HFFc6 (cell line): ENCODE results near the gene C2orf92. TPM values are rescaled to one million over a fixed set of nuclear protein-coding genes. Genes with fewer than 3 reads are reported as not detected.

Source experiments
- DNase-seq: peaks from one replicate; pipeline ENCODE4 v3.0.0-alpha.2; 2018
- H3K27ac Mint-ChIP-seq: 2 replicates; pipeline ENCODE4 v1.8.0; 2020; ENCODE audit warnings: mild to moderate bottlenecking, mixed read lengths
- H3K27me3 Mint-ChIP-seq: 2 replicates; pipeline ENCODE4 v1.8.0; 2021; ENCODE audit warnings: mild to moderate bottlenecking, moderate library complexity, mixed read lengths; ENCODE audit not compliant: insufficient read depth
- H3K36me3 Mint-ChIP-seq: 2 replicates; pipeline ENCODE4 v1.8.0; 2021; ENCODE audit warnings: low read depth, mixed read lengths
- H3K4me1 Mint-ChIP-seq: 2 replicates; pipeline ENCODE4 v1.8.0; 2020; ENCODE audit warnings: low read depth, mixed read lengths
- H3K4me3 Mint-ChIP-seq: 2 replicates; pipeline ENCODE4 v1.8.0; 2020; ENCODE audit warnings: mild to moderate bottlenecking, moderate library complexity, mixed read lengths
- H3K9me3 Mint-ChIP-seq: 2 replicates; pipeline ENCODE4 v1.8.0; 2020; ENCODE audit warnings: mild to moderate bottlenecking, mixed read lengths
- total RNA-seq, 6 experiments: library from RNA; stranded (reverse); fragmentation: NEBNext Ultra II Directional; extraction: Animal tissue kit (Norgen Biotek cat#: 25700); gene quantifications; 2 replicates in 1 of 6; 3 replicates in 5 of 6; pipeline ENCODE4 v1.2.3, GENCODE V29; 2021
- TF ChIP-seq, protein P1 (sequence below): fragments of 200-600 bp; sonication (generic); IDR thresholded peaks from 2 replicates; pipeline ENCODE4 v1.5.0; 2021; ENCODE audit warnings: antibody characterized with exemption, mild to moderate bottlenecking

Gene C2orf92
- total RNA-seq, 6 experiments from 2014 or later: 0.88 to 2.6 (median 1.2) TPM

DNA sequence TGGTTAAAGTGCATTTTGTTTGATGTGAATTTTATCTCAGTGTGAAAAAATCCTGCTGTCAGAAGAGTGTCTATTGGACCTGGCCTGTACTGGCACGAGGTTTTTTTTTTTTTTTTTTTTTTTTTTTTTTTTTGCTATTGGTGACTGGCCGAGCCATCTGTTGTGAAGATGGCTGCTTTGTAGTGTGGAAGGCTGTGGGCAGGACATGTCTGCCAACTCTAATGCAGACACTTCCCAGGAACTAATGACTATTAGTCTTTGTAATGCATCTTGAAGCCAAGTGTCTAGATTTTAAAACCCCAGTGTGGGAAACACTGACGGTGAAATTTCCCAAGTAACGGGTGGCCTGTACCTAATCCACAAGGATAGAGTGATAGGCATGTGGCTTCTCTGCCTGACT, 78.2 kb downstream of the C2orf92 start:
- Mint-ChIP-seq H3K4me1 (peaks cover 21% of the 10 kb centered on the region), H3K4me3 (no peak overlapping the region), H3K27me3 (peaks cover 4% of the 10 kb centered on the region; the same call in 1 of the 2 replicates), H3K9me3 (no peaks in the 10 kb centered on the region), H3K36me3 (peaks cover 13% of the 10 kb centered on the region), H3K27ac (no peak overlapping the region)
- TF ChIP-seq, protein P1, sequence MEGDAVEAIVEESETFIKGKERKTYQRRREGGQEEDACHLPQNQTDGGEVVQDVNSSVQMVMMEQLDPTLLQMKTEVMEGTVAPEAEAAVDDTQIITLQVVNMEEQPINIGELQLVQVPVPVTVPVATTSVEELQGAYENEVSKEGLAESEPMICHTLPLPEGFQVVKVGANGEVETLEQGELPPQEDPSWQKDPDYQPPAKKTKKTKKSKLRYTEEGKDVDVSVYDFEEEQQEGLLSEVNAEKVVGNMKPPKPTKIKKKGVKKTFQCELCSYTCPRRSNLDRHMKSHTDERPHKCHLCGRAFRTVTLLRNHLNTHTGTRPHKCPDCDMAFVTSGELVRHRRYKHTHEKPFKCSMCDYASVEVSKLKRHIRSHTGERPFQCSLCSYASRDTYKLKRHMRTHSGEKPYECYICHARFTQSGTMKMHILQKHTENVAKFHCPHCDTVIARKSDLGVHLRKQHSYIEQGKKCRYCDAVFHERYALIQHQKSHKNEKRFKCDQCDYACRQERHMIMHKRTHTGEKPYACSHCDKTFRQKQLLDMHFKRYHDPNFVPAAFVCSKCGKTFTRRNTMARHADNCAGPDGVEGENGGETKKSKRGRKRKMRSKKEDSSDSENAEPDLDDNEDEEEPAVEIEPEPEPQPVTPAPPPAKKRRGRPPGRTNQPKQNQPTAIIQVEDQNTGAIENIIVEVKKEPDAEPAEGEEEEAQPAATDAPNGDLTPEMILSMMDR: no peak
- no peak for DNase-seq

DNA sequence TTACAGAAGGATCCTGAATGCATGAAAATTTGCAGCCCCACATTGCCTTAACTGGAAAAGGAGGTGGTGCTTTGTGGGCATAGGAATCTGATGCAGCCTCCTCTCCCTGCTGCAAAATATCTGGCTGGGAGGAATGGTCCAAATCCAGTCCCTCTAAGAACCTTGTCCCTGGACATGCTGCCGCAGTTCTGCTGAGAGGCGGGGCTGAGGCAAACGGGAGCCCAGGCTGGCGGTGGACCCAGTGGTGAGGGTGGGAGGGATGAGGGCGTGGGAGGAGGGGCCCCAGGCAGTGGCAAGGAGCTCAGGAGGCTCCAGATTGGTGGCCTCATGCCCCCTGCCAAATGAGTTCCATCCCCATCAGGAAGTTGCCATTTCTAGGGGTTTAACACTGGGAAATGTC, 80.1 kb downstream of the C2orf92 start:
- H3K4me1 Mint-ChIP-seq: peaks cover 24% of the 10 kb centered on the region
- TF ChIP-seq, protein P1: no peak
- H3K27ac Mint-ChIP-seq: no peak overlapping the region

DNA sequence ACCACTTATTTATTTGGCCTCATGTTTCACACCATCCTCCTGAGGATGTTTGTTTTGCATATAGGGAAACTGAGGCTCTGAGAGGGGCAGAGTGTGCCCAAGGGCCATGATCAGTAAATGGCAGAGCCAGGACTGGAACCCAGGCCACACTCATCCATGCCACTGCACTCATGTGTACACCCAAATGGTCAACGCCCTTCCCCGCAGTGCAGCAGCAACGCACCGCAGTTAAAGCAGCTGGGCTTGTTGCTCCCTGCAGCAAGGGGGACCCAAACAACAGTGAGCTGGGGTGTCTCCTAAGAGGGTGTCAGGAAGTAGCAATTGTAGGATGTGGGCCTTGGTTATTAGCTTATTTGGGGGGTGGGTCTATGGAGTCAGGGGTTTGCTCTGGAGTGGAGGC, 80.5 kb downstream of the C2orf92 start:
- H3K4me1 Mint-ChIP-seq: peaks cover 24% of the 10 kb centered on the region
- no peaks in the 10 kb centered on the region for H3K36me3 Mint-ChIP-seq
- TF ChIP-seq, protein P1: no peak
- DNase-seq: no peak
- H3K27me3 Mint-ChIP-seq: peaks cover 4% of the 10 kb centered on the region; the same call in 1 of the 2 replicates
- H3K4me3 Mint-ChIP-seq: no peak overlapping the region
- H3K27ac Mint-ChIP-seq: no peak overlapping the region
- H3K9me3 Mint-ChIP-seq: no peaks in the 10 kb centered on the region

More for the DNA sequence above, 80.1 kb downstream of the C2orf92 start:
- Mint-ChIP-seq H3K27me3 (peaks cover 4% of the 10 kb centered on the region; the same call in 1 of the 2 replicates), H3K4me3 (no peak overlapping the region), H3K9me3 (no peaks in the 10 kb centered on the region), H3K36me3 (0 out of 2 replicates have a peak, but pooled peaks cover under 1% of the 10 kb centered on the region)
- DNase-seq: no peak

DNA sequence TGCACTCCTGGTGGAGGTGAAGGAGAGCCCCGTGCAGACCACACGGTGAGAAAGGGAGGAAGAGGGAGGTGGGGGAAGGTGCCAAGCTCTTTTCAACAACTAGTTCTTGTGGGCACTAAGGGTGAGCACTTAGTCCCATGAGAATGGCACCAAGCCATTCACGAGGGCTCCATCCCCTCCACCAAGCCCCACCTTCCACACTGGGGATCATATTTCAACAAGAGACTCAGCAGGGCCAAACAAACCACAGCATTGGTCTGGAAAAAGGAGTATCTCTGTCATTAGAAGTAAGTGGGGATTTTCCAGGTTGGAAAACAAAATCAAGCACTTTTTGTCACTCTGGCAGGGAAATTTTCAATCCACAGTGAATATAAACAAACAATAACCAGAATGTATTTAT, 82.2 kb downstream of the C2orf92 start:
- no peak overlapping the region for H3K4me3 Mint-ChIP-seq
- no peak for DNase-seq
- H3K27ac Mint-ChIP-seq: no peak overlapping the region

More for the DNA sequence above, 82.2 kb downstream of the C2orf92 start:
- Mint-ChIP-seq H3K36me3 (peaks cover 3% of the 10 kb centered on the region), H3K9me3 (no peaks in the 10 kb centered on the region), H3K27me3 (peaks cover 4% of the 10 kb centered on the region; the same call in 1 of the 2 replicates), H3K4me1 (peaks cover 24% of the 10 kb centered on the region)
- TF ChIP-seq, protein P1: no peak

Other genes with a start within 250 kb of the C2orf92 start
- gene ANKRD36B, start 79.8 kb upstream of the C2orf92 start, total RNA-seq: 1 to 10 TPM; 3.6 to 5.4 (median 4.3) TPM
- 100 to 1,000 TPM; 162 to 215 (median 182) TPM for gene COX5B, start 23.7 kb upstream of the C2orf92 start, total RNA-seq
- gene ACTR1B, start 5.7 kb upstream of the C2orf92 start, total RNA-seq: 10 to 100 TPM; 63.9 to 76.2 (median 69.2) TPM
- gene ZAP70, start 43.9 kb downstream of the C2orf92 start, total RNA-seq: not detected